ENCODE measurements around the gene SHC4.
"Not testable (repeated sequence)": the region's sequence is repeated elsewhere in the genome, so short reads cannot be mapped to it uniquely, and the experiment has no call there.

SHC4 gene

DNA sequence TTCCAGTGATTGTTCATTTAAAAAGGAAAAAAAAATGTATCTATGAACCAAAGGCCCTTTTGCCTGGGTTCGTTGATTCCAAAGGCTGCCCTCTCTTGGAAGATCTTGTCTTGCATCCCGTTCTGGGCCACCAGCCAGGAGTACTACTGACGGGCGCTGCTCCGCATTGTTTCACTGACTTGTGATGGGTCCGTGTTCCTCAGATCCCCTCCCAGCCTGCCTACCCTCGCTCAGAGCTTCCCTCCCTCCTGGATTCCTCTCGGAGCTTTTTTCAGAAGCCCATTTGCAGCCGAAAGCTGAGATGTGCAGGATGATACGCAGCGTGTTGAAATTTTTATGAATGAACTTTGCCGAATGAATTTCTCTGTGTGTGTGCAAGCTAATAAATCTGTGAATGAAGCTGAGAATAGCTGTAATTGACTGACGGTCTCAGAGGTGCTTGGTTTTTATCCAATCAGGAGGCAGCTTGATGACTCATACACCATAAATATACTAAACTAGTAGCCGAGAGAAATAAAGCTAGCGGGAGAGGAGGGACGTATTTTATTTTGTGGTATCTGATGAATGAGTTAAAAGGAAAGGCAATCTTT is at the start of gene SHC4:
Gene SHC4, minus strand, starts transcription at position 396 of the 590 bp plus-strand sequence. CDS start 904 bp downstream, outside the sequence.
- no peak for FAIRE-seq

- FAIRE-seq, result no peak
These were observed 35.6 kb upstream of the SHC4 start for GRCh38 chr15:48999314-48999713.

DNA sequence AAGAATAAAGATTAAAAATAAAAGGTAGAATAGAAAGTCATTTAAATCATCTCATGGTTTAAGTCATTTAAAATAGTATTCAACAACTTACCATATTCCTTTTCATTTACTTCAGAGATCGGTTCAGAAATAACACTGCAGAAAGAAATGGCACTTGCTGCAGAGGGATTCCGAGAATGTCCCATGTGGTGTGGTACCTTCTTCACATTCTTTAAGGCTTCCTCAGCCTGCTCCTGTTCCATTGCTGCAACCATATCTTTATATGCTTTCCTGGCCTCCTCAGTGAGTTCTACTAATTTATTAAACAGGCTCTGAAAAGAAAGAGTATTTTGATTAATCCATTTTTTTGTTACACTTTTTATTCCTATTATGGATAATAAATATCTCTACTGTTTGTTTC is 32.6 kb upstream of the SHC4 start:
- FAIRE-seq, result no peak

DNA sequence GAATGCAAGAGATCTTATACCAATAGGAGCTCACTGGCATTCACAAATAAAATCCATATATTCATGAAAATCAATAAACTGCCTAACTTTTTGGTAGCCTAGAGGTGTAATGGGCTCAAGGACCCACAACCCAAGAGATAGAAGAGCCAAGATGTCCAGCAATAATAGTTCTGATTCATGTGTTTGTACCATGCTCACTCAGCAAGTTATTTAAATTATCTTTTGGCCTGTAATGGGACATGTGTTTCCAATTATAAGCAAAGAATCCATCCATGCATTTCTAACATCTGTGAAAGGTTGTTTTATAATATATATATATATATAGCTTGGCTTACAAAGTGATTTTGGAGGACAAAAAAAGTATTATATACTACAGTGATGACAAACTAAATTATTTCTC is 29.7 kb upstream of the SHC4 start:
- FAIRE-seq, result no peak

- FAIRE-seq, result no peak
These were observed 28.8 kb upstream of the SHC4 start for GRCh38 chr15:48992545-48992944.

DNA sequence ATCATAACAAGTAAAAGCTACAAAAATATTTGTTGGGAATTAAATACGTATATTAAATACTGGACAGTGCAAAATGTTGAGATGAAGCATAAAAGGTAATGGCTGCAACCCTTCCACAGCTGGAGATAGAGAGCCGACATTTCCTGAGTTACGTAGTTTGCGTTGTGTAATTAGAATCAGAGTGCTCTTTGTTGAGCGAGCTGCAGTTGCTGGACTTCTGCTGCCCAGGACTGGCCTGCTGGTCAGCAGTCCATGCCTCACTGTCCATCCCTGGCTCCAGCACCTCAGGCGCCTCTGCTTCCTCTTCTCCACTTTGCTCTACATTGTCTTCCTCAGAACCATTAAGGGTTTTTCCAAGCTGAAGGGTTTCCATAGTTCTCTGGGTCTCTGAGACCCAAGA is 28.4 kb upstream of the SHC4 start:
- no peak for FAIRE-seq

- FAIRE-seq, result no peak
These were observed 25.5 kb upstream of the SHC4 start for GRCh38 chr15:48989170-48989569.

DNA sequence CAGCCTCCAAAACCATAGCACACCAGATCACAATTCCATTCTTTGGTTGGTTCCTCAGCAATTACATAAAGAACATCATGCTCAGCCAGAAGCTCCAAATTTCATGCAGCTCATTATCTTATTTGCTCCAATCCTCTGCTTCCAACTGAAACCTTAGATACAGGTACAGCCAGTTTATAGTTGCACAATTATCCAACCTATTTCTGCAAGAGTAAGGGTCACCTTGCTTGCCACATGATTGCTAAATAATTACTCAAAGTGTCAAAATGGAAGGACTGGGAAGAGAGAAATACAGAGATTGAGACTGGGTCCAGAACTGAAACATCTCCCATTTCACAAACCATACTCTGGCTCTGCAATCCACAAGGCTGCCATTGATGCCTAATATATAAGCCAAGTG is 23.4 kb upstream of the SHC4 start:
- no peak for FAIRE-seq

DNA sequence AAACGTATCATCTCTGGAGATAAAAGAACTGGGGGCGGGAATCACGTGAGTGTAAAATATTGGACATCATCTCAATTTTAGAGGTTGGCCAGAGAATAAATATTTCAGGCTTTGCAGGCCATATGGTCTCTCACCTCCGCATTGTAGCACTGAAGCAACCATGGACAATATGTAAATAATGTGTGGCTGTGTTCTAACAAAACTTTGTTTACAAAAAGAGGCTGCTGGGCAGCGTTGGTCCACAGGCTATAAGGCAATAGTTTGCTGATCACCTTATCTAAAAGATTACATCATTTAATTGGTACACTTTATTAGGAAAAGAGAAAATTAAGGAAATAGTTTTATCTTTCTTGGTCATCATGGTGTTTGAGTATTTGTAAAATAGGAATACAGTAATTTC is 22.5 kb upstream of the SHC4 start:
- FAIRE-seq, result no peak

DNA sequence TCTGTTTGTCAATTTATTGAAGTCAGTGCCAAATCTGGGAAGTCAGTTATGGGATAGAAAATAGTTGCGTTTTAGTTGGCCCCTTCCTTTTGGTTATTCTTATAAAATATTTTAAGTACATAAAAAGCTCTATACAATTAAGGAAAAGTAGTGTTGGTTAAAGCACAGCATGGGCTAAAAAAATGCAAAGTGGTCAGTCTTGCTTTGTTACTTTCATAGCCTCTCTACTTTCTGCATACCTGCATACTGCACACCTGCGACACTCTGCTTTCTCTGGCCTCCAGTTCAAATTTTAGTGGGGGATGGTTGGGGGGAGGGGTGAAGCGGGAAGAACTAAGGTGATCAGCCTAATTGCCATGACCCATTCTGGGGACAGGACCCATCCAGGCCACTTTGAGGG is 21.8 kb upstream of the SHC4 start:
- FAIRE-seq, result no peak

DNA sequence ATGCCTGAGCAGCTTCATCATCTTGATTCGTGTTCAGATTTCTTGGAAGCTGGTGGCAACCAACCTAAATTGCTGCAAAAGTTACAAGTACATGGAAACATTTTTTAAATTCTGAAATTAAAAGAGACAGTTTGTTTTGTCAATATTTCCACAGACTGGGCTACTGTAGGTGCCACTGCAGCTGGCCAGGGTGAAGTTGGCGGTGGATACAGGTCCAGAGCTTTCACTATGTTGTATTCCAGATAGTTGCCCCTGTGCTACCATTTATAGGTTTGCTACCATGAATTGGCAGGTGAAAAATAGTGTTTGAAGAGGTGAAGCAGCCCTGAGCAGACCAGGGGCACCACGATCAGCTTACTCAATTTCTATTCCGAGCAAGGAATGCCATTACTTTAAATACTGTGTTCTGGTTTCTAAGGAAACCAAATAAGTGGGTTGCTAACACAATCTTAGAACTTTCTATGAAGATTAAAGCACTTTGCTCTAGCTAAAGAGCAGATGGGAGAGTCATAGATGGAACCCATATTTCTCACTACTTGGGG is 21.2 kb upstream of the SHC4 start:
- FAIRE-seq, result no peak

GRCh38 chr15:48984021-48984710 is 20.4 kb upstream of the SHC4 start:
- FAIRE-seq, result no peak

DNA sequence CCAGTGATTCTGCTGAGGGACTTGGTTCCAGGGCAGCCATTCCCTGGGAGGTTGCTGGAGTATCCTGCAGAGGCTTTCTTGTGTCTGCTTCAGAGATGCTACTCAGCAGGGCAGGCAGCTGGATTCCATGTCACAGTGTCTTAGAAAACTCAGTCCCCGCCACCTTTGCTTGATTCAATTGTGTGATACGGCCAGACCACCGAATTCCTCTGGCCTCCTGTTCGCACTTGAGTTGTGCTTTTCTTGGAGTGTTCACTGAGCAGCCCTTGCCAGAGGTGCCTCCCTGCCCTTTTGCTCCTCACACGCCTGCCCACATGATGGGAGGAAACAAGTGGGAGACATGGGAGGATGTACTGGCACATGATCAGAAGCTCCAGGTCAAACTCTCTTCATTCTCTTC is 19.6 kb upstream of the SHC4 start:
- no peak for FAIRE-seq

DNA sequence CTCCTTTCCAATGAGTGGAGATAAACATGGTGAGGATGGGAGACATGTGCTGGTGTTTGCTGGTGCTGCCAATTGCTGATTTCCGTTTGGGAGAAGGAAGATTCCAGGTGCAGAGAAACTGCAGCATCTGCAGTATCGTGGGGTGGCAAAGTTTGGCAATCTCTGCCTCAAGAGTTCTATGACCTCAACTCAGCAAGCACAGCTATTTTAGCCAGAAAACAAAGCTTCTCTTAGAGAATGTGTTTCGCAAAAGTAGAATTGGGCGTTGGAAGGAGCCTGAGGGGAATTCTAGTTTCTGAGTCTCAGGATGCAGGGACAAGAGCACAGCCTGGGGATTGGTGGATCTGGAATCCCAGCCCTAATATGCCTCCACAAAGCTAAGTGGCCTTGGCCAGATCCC is 18.2 kb upstream of the SHC4 start:
- no peak for FAIRE-seq

DNA sequence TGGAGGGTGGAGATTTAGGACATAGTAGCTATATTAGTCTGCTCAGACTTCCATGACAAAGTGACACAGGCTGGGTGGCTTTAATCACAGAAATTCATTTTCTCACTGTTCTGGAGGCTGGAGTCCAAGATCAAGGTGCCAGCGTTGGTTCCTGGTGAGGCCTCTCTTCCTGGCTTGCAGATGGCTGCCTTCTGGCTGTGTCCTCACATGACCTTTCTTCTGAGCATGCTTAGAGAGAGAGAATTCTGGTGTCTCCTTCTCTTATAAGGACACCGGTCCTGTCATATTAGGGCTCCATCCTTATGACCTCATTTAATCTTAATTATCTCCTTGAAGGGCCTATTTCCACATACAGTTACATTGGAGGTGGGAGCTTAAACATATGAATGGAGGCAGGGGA is 14.9 kb upstream of the SHC4 start:
- no peak for FAIRE-seq

DNA sequence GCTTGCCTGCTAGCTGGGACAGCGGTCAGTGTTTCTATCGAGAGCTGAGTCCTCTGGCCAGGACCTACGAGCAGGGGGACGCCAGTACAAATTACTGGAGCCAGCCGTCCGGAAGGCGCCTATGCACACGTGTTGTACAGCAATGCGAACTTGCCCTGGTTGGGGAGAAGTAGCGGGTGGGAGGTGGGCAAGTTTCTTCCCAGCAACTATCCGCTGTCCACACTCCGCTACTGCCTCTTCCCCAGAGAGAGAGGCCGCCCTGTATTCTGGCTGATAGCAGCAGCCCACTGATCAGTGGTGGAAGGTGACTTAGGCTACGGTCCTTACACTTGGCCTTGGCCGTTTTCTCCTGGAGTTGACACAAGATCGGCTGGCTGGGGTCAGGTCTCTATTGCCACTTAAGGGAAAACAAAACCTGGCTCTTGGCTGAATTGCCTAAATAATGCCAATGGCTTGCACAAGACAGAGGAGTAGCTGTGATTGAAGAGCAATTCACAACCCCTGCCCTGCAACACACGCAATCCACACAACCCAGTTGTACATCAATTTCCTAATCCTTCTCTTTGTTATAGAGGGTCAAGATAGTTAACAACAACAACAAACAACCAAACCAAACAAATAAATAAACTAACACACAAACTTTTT is 12.8 kb upstream of the SHC4 start:
- no peak for FAIRE-seq

- FAIRE-seq, result no peak
These were observed 12.0 kb upstream of the SHC4 start for GRCh38 chr15:48975472-48976419.

DNA sequence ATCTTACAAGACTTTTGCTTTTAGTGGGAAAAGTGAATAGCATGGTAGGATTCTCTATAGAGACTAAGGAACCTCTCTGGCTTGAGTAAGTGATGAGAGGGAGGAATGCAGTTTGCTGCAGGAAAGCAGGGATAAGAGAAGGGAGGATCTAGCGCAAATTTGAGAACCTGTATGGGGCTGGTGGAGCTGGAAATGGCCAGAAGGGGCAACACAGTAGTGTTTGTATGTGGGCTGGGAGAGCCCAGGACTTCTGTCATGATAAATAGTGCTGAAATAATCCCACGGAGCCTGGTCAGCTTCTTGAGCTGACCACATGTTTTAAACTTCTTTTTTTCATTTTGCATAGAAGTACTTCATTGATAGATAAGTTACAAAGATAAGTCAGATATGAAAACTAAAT is 11.2 kb upstream of the SHC4 start:
- no peak for FAIRE-seq

GRCh38 chr15:48972750-48973503 is 9.2 kb upstream of the SHC4 start:
- FAIRE-seq, result no peak

DNA sequence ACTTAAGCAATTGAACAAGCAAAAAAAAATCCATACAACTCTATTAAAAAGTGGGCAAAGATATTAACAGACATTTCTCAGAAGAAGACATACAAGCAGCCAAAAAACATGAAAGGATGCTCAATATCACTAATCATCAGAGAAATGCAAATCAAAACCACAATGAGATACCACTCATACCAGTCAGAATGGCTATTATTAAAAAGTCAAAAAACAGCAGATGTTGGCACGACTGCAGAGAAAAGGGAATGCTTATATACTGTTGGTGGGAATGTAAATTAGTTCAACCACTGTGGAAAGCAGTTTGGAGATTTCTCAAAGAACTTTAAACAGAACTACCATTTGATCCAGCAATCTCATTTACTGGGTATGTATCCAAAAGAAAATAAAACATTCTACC is 7.2 kb upstream of the SHC4 start:
- FAIRE-seq, result not testable (repeated sequence)

- no peak for FAIRE-seq
These were observed 4.3 kb upstream of the SHC4 start for GRCh38 chr15:48968066-48968465.

GRCh38 chr15:48967336-48967735 is 3.6 kb upstream of the SHC4 start:
- FAIRE-seq, result no peak

Data from TTC549 (cell line).